ENCODE results near the gene ZFP1.

ZFP1 gene

DNA sequence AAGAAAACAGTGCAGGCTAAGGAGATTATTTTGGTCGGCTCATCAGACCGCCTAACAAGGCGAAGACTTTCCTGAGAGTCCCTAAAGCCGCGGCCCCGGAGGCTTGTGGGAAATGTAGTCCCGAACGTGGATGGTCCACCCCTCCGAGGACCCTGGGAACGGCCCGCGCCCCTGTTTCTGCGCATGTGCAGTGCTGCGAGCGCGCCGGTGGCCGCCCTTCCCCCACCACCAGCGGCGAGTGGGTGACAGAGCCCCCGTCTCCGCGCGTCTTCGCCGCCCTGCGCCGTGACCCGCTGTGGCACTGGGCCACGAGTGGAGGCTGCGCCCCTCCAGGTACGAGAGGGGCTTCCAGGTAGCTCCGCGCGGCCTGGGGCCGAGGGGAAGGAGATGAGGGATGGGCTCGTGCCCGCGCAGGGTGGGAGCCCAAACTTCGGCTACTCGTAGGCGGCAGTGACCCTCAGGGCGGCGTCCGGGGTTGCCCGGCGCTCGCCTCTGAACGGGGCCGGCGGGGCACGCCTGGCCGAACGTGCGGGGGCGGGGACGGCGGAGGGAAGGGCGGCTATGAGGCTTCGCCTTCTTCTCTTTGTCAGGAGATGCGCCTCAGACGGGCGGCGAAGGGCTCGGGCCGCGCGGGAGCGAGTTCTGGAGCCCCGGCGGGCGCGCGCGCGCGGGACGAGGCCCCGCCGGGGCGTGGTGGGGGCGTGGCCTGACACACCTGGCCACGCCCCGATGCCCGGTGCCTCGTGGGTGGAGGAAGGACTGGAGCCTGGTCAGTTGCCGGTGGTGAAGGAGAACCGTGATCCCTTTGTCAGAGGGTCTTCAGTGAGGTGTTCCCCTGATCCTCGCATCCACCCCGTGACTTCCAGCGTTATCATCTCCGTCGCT lies at the start of gene ZFP1:
Gene ZFP1, plus strand, starts transcription at position 214 of the 885 bp plus-strand sequence. CDS start 4,428 bp downstream, outside the sequence.
- Mint-ChIP-seq H3K4me1 (ENCODE audit: low read depth) (peaks cover 10% of the 10 kb centered on the region), H3K27ac (peak within 1 kb of the TSS; percentile 79), H3K27me3 (peaks cover 5% of the 10 kb centered on the region), H3K9me3 (peaks cover 37% of the 10 kb centered on the region), H3K4me3 (peak within 1 kb of the TSS; percentile 82), H3K36me3 (ENCODE audit: low read depth) (peaks cover 26% of the 10 kb centered on the region)
- intact Hi-C loops (cut with micrococcal nuclease): loop anchor here (1.0 to 2.0 kb wide), 2 partner anchors 32 to 163 kb away; partner anchors contain the start of genes LDHD and WDR59

DNA sequence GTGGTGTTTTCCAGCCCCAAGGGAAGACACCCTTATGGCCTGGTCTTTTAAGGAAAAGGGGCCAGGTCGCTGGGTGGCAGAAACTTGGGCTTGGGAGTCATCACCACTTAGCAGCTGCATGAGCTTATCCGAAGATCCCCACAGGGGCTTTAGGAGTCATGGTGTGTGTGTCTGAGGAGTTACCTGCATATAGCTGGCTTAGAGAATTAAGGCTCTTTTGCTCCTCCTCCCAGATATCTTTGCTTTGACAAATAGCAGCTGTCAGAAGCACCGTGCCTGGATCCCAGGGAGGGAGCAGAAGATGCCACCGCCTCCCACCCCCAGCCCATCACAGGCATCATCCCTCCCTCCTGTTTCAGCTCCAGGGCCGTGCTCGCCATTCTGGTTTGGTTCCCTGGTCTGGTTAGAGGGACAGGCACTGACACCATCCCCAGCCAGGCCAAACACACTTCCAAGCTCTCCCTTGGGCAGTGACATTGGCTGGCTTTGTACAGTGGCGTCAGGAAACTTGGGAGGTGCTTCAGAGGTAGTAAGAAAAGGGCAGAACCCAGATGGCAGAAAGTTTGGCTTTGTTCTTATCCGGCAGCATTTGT lies 49.2 kb upstream of the ZFP1 start:
- intact Hi-C loops (cut with micrococcal nuclease): no loop called here
- Mint-ChIP-seq H3K27me3 (no peaks in the 10 kb centered on the region), H3K4me3 (no peak overlapping the region), H3K36me3 (ENCODE audit: low read depth) (peaks cover 3% of the 10 kb centered on the region), H3K9me3 (no peaks in the 10 kb centered on the region), H3K4me1 (ENCODE audit: low read depth) (peaks cover 45% of the 10 kb centered on the region), H3K27ac (peak overlapping the region; percentile 80)

DNA sequence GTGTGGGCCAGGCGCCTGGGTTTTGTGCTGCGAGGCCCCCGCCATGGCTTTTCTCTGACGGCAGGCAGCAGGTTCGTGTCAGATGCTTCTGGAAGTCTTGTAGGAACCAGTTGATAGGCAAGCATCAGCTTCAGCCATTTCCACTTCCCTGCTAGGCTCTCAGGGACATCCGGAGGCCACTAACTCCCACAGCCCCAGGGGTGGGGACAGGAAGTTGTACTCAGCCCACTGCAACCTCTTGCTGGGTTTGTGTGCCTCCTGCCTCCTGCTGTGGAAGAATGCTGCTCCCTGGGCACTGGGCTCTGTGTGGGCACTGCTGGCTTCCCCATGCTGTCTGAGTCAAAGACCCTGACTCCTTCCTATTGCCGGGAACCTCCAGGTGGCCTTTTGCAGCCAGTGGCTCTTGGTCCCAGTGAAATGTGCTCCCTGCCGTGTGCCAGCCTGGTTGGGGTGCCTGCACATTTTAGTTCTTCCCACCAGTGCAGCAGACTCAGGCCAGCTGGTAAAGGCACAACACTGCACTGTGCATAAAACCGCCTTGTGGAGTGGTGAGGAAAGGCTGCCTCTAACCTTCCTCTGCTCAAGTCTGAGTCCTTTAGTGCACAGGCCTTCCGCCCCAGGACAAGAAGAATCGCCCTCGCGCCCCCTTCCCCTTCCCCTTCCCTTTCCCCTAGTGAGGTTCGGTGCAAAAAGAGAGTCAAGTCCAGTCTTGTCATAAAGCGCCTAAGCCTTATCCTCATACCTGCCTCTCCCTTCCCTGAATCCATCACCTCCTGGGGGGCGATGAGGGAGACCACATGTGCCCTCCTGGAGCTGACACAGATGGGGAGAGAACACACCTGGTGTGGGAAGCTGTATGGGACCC lies 48.4 kb upstream of the ZFP1 start:
- intact Hi-C loops (cut with micrococcal nuclease): no loop called here
- Mint-ChIP-seq H3K27me3 (no peaks in the 10 kb centered on the region), H3K4me3 (no peak overlapping the region), H3K27ac (peak overlapping the region; percentile 80), H3K4me1 (ENCODE audit: low read depth) (peaks cover 53% of the 10 kb centered on the region), H3K9me3 (no peaks in the 10 kb centered on the region), H3K36me3 (ENCODE audit: low read depth) (peaks cover 6% of the 10 kb centered on the region)

DNA sequence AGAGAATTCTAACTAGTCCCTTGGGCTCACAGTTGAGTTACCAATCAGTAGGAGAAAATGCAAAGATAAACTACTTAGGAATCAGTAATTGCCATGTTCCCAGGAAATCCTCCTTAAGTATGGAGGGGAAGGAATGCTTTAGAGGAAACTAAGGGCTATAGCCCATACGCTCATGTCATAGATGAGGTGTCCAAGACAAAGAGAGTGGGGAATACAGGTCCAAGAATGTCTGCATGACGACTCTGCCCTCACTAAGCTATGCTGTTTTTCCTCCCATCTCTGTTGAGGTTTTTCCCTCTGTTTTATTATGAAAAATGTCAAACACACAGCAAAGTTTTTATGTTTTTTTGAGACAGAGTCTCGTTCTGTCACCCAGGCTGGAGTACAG lies 47.7 kb upstream of the ZFP1 start:
- Mint-ChIP-seq H3K27me3 (no peaks in the 10 kb centered on the region), H3K4me1 (ENCODE audit: low read depth) (peaks cover 60% of the 10 kb centered on the region), H3K27ac (no peak overlapping the region), H3K4me3 (no peak overlapping the region), H3K9me3 (no peaks in the 10 kb centered on the region), H3K36me3 (ENCODE audit: low read depth) (peaks cover 6% of the 10 kb centered on the region)
- intact Hi-C loops (cut with micrococcal nuclease): no loop called here

DNA sequence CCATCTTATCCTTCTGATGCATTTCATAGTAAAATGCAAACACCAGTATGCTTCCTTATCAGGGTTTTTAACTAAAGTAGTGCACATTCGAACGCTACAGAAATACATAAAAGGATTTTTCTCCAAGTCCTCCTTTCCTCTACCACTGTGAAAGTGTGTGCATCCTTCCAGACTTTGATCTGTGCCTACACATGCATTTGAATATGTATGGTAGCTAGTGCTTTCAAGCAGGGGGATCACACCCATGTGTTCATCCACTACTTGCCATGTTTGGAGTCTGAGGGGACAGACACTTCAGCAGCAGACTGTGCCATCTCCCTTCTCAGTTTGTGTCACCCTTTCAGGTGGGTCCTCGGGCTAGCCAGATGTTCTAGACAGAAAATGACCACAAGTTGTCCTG lies 46.7 kb upstream of the ZFP1 start:
- H3K36me3 Mint-ChIP-seq (ENCODE audit: low read depth): peaks cover 6% of the 10 kb centered on the region
- peaks cover 64% of the 10 kb centered on the region for H3K4me1 Mint-ChIP-seq (ENCODE audit: low read depth)

DNA sequence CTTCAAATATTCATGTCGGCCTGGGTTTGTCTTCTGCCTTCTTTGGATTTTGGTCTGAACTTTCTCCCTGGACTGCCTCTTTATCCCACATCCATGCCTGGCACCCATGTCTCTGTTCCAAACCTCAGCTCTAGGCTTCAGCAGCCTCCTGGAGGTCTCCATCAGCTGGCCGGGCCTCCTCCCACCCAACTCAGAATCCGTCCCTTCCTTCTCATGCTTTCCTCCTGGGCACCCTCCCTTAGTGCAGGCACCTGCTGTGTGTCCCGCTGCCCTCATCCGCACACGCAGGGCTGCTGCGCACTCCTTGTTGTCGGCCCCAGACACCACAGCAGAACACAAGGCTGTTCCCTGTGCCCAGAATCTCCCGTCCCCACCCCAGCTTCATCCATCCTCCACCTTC lies 45.7 kb upstream of the ZFP1 start:
- H3K4me1 Mint-ChIP-seq (ENCODE audit: low read depth): peaks cover 67% of the 10 kb centered on the region
- H3K27me3 Mint-ChIP-seq: no peaks in the 10 kb centered on the region
- no peak overlapping the region for H3K4me3 Mint-ChIP-seq
- H3K27ac Mint-ChIP-seq: no peak overlapping the region
- H3K36me3 Mint-ChIP-seq (ENCODE audit: low read depth): peaks cover 12% of the 10 kb centered on the region
- intact Hi-C loops (cut with micrococcal nuclease): no loop called here
- H3K9me3 Mint-ChIP-seq: no peaks in the 10 kb centered on the region

More for the DNA sequence above, 46.7 kb upstream of the ZFP1 start:
- intact Hi-C loops (cut with micrococcal nuclease): no loop called here
- no peak overlapping the region for H3K27ac Mint-ChIP-seq
- no peaks in the 10 kb centered on the region for H3K27me3 Mint-ChIP-seq
- H3K4me3 Mint-ChIP-seq: no peak overlapping the region
- no peaks in the 10 kb centered on the region for H3K9me3 Mint-ChIP-seq

DNA sequence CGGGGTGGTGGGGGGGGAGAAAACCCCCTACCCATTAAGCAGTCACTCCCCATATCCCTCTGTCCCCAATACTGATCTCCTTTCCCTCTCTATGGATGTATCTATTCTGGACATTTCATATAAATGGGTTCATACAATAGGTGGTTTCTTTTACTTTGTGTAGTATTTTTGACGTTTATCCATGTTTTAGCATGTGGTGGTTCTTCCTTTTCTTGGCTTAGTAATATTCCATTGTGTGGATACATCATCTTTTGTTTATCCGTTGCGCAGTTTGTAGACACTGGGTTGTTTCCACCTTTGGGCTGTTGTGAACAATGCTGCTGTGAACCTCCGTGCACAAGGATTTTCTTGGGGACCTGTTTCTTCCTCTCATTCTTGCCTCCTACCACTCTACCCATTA lies 44.3 kb upstream of the ZFP1 start:
- Mint-ChIP-seq H3K27ac (peak overlapping the region; percentile 97), H3K27me3 (no peaks in the 10 kb centered on the region), H3K4me3 (no peak overlapping the region), H3K36me3 (ENCODE audit: low read depth) (peaks cover 18% of the 10 kb centered on the region), H3K9me3 (no peaks in the 10 kb centered on the region), H3K4me1 (ENCODE audit: low read depth) (peaks cover 69% of the 10 kb centered on the region)
- intact Hi-C loops (cut with micrococcal nuclease): no loop called here

DNA sequence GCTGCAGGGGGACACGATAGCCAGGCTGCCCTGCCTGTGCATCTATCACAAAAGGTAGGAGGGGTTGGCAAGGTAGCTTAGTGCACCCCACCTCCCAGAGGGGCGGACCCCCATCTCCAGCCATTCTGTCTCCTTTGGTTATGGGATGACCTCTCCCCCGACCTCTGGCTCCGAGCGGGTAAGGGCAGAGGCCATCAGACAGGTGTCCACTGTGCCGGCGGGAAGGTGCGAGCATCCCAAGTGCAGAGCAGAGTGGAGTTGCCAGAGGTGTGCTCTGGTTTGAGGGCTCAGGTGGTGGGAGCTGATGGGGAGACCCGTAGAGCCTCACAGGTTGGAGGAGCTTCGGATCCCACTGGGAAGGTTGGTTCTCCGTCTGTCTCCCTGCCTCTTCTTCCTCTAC lies 43.5 kb upstream of the ZFP1 start:
- peaks cover 18% of the 10 kb centered on the region for H3K36me3 Mint-ChIP-seq (ENCODE audit: low read depth)
- no peak overlapping the region for H3K4me3 Mint-ChIP-seq
- intact Hi-C loops (cut with micrococcal nuclease): no loop called here
- peaks cover 69% of the 10 kb centered on the region for H3K4me1 Mint-ChIP-seq (ENCODE audit: low read depth)
- no peaks in the 10 kb centered on the region for H3K27me3 Mint-ChIP-seq
- peak overlapping the region; percentile 97 for H3K27ac Mint-ChIP-seq
- no peaks in the 10 kb centered on the region for H3K9me3 Mint-ChIP-seq

DNA sequence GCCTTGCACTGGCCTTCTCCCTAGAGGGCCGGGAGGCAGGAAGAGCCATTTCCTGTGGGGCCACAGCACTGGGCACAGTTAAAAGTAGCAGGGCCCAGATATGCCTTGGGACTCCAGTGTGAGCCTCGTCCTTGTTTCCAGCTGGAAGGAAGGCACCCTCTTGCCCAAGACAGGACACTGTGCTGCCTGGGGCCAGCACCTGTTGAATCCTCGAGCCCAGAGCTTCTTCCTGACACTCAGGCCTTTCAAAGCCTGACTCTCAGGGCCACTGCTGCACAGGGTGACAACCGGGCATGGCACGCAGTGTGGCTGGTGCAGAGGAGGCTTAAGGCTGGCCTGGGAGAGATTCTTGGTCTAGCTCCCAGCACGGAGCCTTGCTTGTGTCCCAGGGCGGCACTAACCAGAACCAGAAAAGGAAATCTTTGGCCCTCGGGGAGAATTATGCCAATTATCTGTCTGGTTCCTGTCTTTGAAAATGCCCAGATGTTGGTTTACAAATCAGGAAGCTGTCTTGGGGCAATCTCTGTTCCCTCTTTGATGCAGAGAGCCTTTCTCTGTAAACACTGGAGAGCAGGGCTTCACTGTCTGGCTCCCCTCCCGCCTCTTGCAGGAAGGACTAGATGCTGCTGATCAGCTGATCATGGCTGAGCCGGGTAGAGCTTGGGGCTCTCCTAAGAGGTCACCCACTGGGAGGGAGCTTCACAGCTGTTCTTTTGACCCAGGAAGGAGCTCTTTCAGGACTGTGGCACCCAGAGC lies 42.8 kb upstream of the ZFP1 start:
- no peaks in the 10 kb centered on the region for H3K9me3 Mint-ChIP-seq
- peaks cover 18% of the 10 kb centered on the region for H3K36me3 Mint-ChIP-seq (ENCODE audit: low read depth)
- H3K4me1 Mint-ChIP-seq (ENCODE audit: low read depth): peaks cover 69% of the 10 kb centered on the region
- intact Hi-C loops (cut with micrococcal nuclease): no loop called here
- peak overlapping the region; percentile 97 for H3K27ac Mint-ChIP-seq
- H3K27me3 Mint-ChIP-seq: no peaks in the 10 kb centered on the region
- no peak overlapping the region for H3K4me3 Mint-ChIP-seq

DNA sequence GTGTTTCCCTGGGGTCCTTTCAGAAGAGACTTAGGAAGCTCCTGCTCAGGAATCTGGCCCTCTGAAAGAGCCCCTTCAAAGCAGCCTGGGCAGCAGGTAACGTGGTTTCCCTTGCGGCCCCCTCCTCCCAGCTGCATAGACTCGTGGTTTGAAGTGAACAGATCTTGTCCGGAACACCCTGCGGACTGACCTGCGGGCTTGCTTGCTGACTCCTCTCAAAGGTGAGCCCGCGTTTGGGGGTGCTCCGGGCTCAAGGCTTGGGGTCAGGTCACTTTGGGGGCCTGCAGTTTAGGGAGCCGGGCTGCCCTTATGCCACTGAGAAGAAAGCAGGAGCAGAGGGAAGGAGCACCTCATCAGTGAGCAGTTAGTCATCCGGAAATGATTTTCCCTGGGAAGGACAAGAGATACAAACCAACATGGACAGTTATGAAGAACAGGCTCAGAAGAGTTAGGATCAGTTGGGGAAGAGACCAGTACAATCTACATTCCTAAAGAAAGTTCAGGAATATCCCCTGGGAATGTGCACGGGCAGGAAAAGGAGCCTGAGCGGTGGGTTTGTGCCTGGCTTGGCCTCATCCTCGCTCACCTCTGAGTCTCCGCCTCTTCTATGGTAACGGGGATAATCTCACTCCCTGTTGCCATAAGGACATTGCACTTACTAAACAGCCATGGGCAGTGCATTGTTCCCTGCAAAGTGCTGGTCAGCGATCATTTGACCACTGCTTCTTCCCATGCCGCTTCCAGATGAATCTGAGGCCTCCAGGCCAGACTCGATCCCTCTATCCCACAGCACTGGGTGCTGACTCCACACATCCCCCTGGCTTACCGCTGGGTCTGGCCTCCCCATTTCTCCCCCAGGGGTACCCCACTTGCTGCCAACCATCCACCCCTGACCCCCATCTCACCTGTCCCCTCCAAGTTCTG lies 41.7 kb upstream of the ZFP1 start:
- H3K27me3 Mint-ChIP-seq: peaks cover 4% of the 10 kb centered on the region
- H3K4me3 Mint-ChIP-seq: no peak overlapping the region
- intact Hi-C loops (cut with micrococcal nuclease): no loop called here
- peaks cover 79% of the 10 kb centered on the region for H3K4me1 Mint-ChIP-seq (ENCODE audit: low read depth)
- H3K36me3 Mint-ChIP-seq (ENCODE audit: low read depth): peaks cover 18% of the 10 kb centered on the region
- no peaks in the 10 kb centered on the region for H3K9me3 Mint-ChIP-seq
- peak overlapping the region; percentile 97 for H3K27ac Mint-ChIP-seq

DNA sequence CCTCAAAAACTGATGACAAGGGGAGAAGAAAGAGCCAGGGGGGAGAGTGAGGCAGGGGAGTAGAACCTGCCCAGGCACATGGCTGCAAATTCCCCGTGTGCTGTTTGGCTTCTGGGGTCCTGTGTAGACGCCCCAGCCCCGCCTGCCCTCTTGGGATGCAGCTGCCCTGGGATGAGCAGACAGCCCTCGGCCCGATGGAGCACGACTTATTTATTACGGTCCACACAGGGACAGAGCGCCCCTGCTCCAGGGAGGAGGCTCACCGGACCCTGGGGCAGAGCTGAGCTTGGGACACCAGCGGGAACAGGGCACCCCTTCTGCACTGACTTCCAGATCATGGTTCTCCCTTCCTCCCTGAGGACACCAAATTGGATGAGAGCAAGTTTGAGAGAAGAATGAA lies 40.8 kb upstream of the ZFP1 start:
- Mint-ChIP-seq H3K4me1 (ENCODE audit: low read depth) (peaks cover 88% of the 10 kb centered on the region), H3K36me3 (ENCODE audit: low read depth) (peaks cover 21% of the 10 kb centered on the region), H3K27me3 (peaks cover 12% of the 10 kb centered on the region), H3K4me3 (no peak overlapping the region), H3K27ac (peak overlapping the region; percentile 97), H3K9me3 (no peaks in the 10 kb centered on the region)
- intact Hi-C loops (cut with micrococcal nuclease): no loop called here

DNA sequence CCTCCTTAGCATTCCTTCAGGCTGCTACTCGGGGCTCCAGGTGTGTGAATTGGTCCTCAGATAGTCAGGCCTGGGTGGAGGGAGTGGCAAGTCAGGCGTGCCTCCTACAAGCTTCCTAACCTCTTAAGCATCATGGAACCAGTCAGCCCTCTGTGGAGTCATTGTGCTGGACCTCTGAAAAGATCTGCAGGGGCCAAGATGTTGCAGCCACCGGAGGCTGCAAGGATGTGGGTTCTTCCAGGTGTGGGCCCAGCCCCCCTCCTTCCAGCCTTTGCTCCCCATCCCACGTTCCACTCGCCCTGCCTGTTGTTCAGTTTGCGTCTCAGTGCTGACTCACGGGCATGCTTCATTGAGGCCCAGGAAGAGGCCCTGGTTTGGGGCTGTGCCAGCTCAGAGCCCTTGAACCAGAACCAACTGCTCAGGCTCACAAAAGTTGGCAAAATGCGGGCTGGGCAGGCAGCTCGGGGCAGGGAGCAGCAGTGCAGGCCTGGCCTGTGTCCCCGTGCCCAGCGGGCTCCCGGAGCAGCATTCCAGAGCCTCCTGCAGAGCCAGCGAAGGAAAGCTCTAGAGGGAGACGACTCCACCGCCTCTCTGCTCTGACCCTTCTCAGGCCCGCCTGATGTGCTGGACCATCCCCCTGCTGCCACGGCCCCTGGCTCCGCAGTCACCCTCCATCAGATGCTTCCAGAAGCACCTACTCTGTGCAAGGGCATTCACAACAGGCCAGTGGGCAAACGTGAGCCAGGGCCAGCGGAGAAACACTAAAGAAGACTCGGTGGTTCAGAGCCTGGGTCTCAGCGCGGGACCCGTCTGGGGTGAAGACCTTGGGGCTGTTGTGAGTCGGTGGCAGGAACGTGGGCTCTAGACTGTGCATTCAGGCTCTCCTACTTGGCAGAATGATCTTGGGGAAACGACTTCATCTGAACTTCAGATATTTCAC lies 39.3 kb upstream of the ZFP1 start:
- H3K27ac Mint-ChIP-seq: peak overlapping the region; percentile 80
- peaks cover 93% of the 10 kb centered on the region for H3K4me1 Mint-ChIP-seq (ENCODE audit: low read depth)
- peaks cover 27% of the 10 kb centered on the region for H3K27me3 Mint-ChIP-seq
- H3K36me3 Mint-ChIP-seq (ENCODE audit: low read depth): peaks cover 35% of the 10 kb centered on the region
- peak overlapping the region; percentile 35 for H3K4me3 Mint-ChIP-seq
- intact Hi-C loops (cut with micrococcal nuclease): no loop called here
- no peaks in the 10 kb centered on the region for H3K9me3 Mint-ChIP-seq
